Testis (tissue), 3 donors: ENCODE measurements around the gene EPB41L4A. TPM values are rescaled to one million over a fixed set of nuclear protein-coding genes. Genes with fewer than 3 reads are reported as not detected.
"Not testable (repeated sequence)": the region's sequence is repeated elsewhere in the genome, so short reads cannot be mapped to it uniquely, and the experiment has no call there.

ENCODE experiments used
- DNase-seq: peaks from one replicate; pipeline ENCODE4 v3.0.0-alpha.2; 2019
- H3K27ac ChIP-seq, 2 donors: fragments of 200-600 bp; sonication (generic); one replicate each; pipeline ENCODE4 v1.5.1; 2019
- H3K27me3 ChIP-seq: fragments of 200-600 bp; sonication (generic); one replicate; pipeline ENCODE4 v1.5.1; 2019
- H3K36me3 ChIP-seq: fragments of 200-600 bp; sonication (generic); one replicate; pipeline ENCODE4 v1.5.1; 2017; ENCODE audit warnings: low read depth; ENCODE audit errors: missing control alignments
- H3K4me1 ChIP-seq: fragments of 200-600 bp; sonication (generic); one replicate; pipeline ENCODE4 v1.5.1; 2019
- H3K4me3 ChIP-seq, 2 donors: fragments of 200-600 bp; sonication (generic); one replicate each; pipeline ENCODE4 v1.5.1; 2017 to 2019
- H3K9me3 ChIP-seq: fragments of 200-600 bp; sonication (generic); one replicate; pipeline ENCODE4 v1.5.1; 2017
- POLR2A ChIP-seq: fragments of 450-650 bp; IDR thresholded peaks from one replicate; pipeline ENCODE4 v1.6.1; 2017; ENCODE audit warnings: antibody characterized with exemption, mild to moderate bottlenecking, moderate library complexity
- WGBS, 2 donors: methylation state at CpG; one replicate each; pipeline ENCODE4 v1.1.5; 2018; 5-methylcytosine and 5-hydroxymethylcytosine counted together
- intact Hi-C: fragments of 100-400 bp; cut with DNase I; formaldehyde crosslinking; loops from one replicate; pipeline ENCODE4 v1.15.1; 2023; ENCODE audit warnings: low total_unique reads
- polyA plus RNA-seq: library from polyadenylated mRNA; stranded (reverse); fragments of 350-450 nt; fragmentation: Illumina TruSeq; extraction: RNeasy Lipid Tissue Mini Kit (QIAGEN cat#74804); gene quantifications from one replicate; pipeline ENCODE4 v1.2.3, GENCODE V29; 2014; ENCODE audit warnings: low read depth, low replicate concordance; ENCODE audit not compliant: insufficient read depth
- total RNA-seq, 2 donors: library from RNA; depleted of rRNA; stranded (reverse); fragments of >200 nt; gene quantifications; one replicate each; pipeline ENCODE4 v1.2.3, GENCODE V29; 2016
- TF ChIP-seq, protein P1 (sequence below), 3 experiments: fragments of 450-650 bp in 2 of 3; fragments of 200-600 bp in 1 of 3; sonication (generic) in 1 of 3; IDR thresholded peaks; one replicate each; pipeline ENCODE4 v1.5.1; 2016 to 2019; ENCODE audit warnings: antibody characterized with exemption in 3 of 3, mild to moderate bottlenecking in 2 of 3, moderate library complexity in 1 of 3

Gene EPB41L4A
- total and polyA plus RNA-seq, 3 donors from 2014 or later, result 9.0 to 23.9 (median 13.3) TPM

DNA sequence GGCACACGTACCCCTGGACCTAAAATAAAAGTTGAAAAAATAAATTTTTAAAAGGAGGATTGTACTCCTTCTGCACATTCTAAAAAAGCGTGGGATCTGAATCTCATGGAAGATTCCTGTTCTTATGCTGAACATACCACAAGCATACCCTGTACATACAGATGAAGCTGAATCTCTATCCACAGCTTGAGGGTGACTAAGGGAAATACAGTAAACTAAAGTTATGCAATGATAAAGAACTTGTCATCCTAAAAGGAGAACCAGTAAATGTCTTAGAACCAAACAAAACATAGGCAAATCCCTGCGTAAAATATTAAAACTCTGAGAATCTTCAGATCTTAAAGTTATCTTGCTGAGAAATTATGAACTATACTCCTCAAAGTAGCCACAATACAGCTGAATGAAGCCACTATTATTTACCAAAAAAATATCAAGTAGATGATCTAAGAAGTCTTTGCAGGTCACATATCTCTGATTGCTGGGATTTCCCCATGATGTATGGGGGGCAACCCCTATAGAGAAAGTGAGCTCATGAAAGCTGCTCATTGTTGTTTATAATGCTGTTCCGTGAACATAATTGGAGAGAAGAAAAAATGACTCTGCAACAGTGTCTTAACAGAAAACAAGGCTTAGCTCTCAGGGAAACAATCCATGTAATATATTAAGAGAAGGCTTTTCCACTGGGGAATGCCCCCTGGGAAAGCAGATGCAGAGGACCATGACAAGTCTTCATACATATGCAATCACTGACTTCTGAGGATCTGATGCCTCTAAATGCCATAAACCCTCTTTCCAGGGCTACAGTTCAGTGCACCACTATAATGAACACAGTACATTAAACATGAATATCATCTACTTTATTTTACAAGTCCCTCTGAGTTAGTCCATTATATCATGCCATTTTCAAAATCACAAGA, 210.1 kb downstream of the EPB41L4A start:
- WGBS, 2 donors, result 82 to 83% methylated on average over 4 of the region's 4 CpGs
- Histone ChIP-seq H3K9me3 (no peaks in the 10 kb centered on the region), H3K4me3 (no peak overlapping the region), H3K27ac (no peak overlapping the region), H3K4me1 (no peaks in the 10 kb centered on the region), H3K36me3 (no peaks in the 10 kb centered on the region), H3K27me3 (no peaks in the 10 kb centered on the region)
- intact Hi-C loops, result no loop called here
- TF ChIP-seq POLR2A, result no peak
- TF ChIP-seq, protein P1, sequence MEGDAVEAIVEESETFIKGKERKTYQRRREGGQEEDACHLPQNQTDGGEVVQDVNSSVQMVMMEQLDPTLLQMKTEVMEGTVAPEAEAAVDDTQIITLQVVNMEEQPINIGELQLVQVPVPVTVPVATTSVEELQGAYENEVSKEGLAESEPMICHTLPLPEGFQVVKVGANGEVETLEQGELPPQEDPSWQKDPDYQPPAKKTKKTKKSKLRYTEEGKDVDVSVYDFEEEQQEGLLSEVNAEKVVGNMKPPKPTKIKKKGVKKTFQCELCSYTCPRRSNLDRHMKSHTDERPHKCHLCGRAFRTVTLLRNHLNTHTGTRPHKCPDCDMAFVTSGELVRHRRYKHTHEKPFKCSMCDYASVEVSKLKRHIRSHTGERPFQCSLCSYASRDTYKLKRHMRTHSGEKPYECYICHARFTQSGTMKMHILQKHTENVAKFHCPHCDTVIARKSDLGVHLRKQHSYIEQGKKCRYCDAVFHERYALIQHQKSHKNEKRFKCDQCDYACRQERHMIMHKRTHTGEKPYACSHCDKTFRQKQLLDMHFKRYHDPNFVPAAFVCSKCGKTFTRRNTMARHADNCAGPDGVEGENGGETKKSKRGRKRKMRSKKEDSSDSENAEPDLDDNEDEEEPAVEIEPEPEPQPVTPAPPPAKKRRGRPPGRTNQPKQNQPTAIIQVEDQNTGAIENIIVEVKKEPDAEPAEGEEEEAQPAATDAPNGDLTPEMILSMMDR (IDR thresholded peaks at IDR 0.05), result no peak
- no peak for DNase-seq

DNA sequence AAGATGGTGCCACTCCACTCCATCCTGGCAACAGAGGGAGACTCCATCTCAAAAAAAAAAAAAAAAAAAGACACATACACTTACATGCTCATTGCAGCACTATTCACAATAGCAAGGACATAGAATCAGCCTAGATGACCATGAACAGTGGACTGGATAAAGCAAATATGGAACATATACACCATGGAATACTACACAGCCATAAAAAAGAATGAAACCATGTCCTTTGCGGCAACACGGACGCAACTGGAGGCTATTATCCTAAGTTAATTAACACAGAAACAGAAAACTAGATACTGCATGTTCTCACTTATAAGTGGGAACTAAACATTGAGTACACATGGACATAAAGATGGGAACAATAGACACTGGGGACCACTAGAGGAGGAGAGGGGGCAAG, 210.9 kb downstream of the EPB41L4A start:
- H3K4me3 ChIP-seq, H3K4me1 ChIP-seq, intact Hi-C loops, H3K9me3 ChIP-seq, H3K27me3 ChIP-seq, H3K36me3 ChIP-seq, DNase-seq, H3K27ac ChIP-seq: not testable (repeated sequence)
- 95 to 99% methylated on average over 3 of the region's 3 CpGs for WGBS, 2 donors

DNA sequence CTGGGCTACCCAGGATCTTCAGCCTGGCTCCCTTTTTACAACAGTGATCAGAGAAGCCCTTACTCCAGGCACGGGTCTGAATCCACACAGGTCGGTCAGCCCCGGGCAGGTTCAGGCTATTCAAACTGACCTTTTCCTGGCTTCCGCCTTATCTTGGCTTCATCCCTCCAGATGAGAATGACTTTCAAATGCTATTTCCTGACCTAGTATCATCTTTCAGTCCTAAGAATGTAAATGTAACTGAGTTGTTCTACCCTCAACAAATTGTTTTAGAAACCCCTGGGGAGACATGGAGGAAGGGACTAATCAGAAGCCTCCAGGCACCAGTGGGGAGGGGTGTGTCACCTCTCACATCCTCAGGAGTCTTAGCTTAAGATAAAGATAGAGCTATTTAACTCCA, 213.2 kb downstream of the EPB41L4A start:
- intact Hi-C loops, result no loop called here
- no peaks in the 10 kb centered on the region for H3K36me3 ChIP-seq
- DNase-seq, result no peak

DNA sequence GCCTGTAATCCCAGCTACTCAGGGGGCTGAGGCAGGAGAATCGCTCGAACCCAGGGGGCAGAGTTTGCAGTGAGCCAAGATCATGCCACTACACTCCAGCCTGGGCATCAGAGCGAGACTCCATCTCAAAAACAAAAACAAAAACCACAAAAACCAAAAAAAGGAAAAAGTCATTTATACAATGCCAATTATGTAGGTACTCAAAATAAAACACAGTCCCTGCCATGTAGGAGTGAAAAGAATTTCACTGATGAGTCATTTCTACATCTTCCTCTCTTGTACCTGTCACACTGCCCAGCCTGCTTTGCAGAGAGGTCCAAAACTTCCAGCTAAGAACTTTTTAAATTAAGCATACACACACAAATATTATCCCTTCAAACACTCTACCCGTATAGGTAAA, 215.8 kb downstream of the EPB41L4A start:
- WGBS, 2 donors, result 88 to 89% methylated on average over 4 of the region's 4 CpGs
- Histone ChIP-seq H3K4me3 (no peak overlapping the region), H3K36me3 (no peaks in the 10 kb centered on the region), H3K27me3 (no peaks in the 10 kb centered on the region), H3K9me3 (no peaks in the 10 kb centered on the region), H3K4me1 (no peaks in the 10 kb centered on the region), H3K27ac (no peak overlapping the region)
- no peak for DNase-seq
- intact Hi-C loops, result no loop called here
- TF ChIP-seq, protein P1 (IDR thresholded peaks at IDR 0.05), result no peak
- TF ChIP-seq POLR2A, result no peak

More for the DNA sequence above, 213.2 kb downstream of the EPB41L4A start:
- TF ChIP-seq, protein P1 (IDR thresholded peaks at IDR 0.05), result no peak
- TF ChIP-seq POLR2A, result no peak
- H3K4me1 ChIP-seq, result no peaks in the 10 kb centered on the region
- no peaks in the 10 kb centered on the region for H3K9me3 ChIP-seq
- no peaks in the 10 kb centered on the region for H3K27me3 ChIP-seq
- no peak overlapping the region for H3K27ac ChIP-seq
- 47 to 55% methylated on average over 4 of the region's 4 CpGs for WGBS, 2 donors
- no peak overlapping the region for H3K4me3 ChIP-seq

DNA sequence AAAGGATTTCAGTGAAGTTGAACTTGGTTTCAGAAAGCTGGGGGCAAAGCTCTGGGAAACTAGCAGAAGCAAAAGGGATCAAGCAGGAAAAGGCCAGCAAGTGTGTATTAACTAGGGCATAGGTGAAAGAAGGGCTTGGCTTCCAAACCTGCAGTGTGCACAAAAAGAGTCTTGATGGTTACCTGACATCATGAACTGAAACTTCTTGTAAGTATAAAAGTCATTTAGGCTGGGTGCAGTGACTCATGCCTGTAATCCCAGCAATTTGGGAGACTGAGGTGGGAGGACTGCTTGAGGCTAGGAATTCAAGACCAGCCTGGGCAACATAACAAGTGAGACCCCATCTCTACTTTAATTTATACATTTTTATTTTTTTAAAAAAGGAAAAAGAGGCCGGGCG, 216.4 kb downstream of the EPB41L4A start:
- Histone ChIP-seq H3K4me3 (no peak overlapping the region), H3K27ac (no peak overlapping the region), H3K9me3 (no peaks in the 10 kb centered on the region), H3K27me3 (no peaks in the 10 kb centered on the region), H3K36me3 (no peaks in the 10 kb centered on the region), H3K4me1 (no peaks in the 10 kb centered on the region)
- 91 to 97% methylated on average over 2 of the region's 2 CpGs for WGBS, 2 donors
- intact Hi-C loops, result no loop called here
- no peak for TF ChIP-seq POLR2A
- TF ChIP-seq, protein P1 (IDR thresholded peaks at IDR 0.05), result no peak
- DNase-seq, result no peak
